GM19395 (cell line): ENCODE data around the gene CSNK1E.

Experiments
- ATAC-seq: cut with Tn5 transposase; IDR thresholded peaks from one replicate; pipeline ENCODE4 v1.9.1; 2021; ENCODE audit warnings: mild to moderate bottlenecking, moderate library complexity; ENCODE audit not compliant: unreplicated experiment

Gene CSNK1E

GRCh38 chr22:38335077-38335476 lies 17.8 kb upstream of the CSNK1E start:
- ATAC-seq: no peak

- ATAC-seq: no peak
Observed at GRCh38 chr22:38327805-38328204, 10.6 kb upstream of the CSNK1E start.

- ATAC-seq: no peak
Observed at GRCh38 chr22:38327396-38327795, 10.2 kb upstream of the CSNK1E start.

- ATAC-seq: no peak
Observed at GRCh38 chr22:38325587-38325986, 8.4 kb upstream of the CSNK1E start.

GRCh38 chr22:38320605-38321402 lies 3.6 kb upstream of the CSNK1E start:
- no peak for ATAC-seq

GRCh38 chr22:38318792-38319773 lies 1.9 kb upstream of the CSNK1E start:
- no peak for ATAC-seq

GRCh38 chr22:38317995-38318715 lies 922 bp upstream of the CSNK1E start:
- ATAC-seq: no peak

- ATAC-seq: no peak
Observed at GRCh38 chr22:38316364-38317121, 690 bp downstream of the CSNK1E start.

GRCh38 chr22:38315823-38316363 lies 1.3 kb downstream of the CSNK1E start:
- no peak for ATAC-seq

GRCh38 chr22:38314933-38315822 lies 2.1 kb downstream of the CSNK1E start:
- no peak for ATAC-seq

GRCh38 chr22:38314051-38314932 lies 2.9 kb downstream of the CSNK1E start:
- ATAC-seq: no peak

- no peak for ATAC-seq
Observed at GRCh38 chr22:38313384-38313955, 3.8 kb downstream of the CSNK1E start.

GRCh38 chr22:38312261-38312800 lies 4.9 kb downstream of the CSNK1E start:
- no peak for ATAC-seq

GRCh38 chr22:38311323-38311620 lies 6.0 kb downstream of the CSNK1E start:
- no peak for ATAC-seq

GRCh38 chr22:38310518-38311322 lies 6.5 kb downstream of the CSNK1E start:
- no peak for ATAC-seq

GRCh38 chr22:38309614-38310517 lies 7.4 kb downstream of the CSNK1E start:
- ATAC-seq: no peak
